HG03196 (cell line): ENCODE data around the gene CENPA.

Experiments
- ATAC-seq: cut with Tn5 transposase; IDR thresholded peaks from one replicate; pipeline ENCODE4 v1.9.1; 2021; ENCODE audit not compliant: unreplicated experiment

Gene CENPA

GRCh38 chr2:26838121-26838906, 52.5 kb downstream of the CENPA start:
- ATAC-seq = no peak

GRCh38 chr2:26840937-26841610, 55.2 kb downstream of the CENPA start:
- ATAC-seq = no peak

DNA sequence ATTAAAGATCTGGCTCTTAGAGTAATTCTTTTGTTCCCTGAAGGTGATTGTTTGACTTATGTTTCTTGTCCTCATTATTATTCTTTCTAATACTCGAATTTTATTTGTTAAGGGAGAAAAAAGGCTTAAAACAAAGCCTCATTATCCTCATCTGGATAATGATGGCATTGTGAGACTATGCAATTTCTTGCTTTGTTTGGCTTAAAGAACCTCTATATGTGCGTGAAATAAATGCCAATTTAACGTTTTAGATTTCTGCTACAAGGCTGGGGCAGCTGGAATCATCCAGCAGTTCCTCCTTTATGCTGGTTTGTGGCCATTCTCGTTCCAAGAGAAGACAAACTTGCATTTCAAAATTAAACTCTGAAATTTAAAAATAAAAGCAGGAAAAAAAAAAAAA, 57.2 kb downstream of the CENPA start:
- ATAC-seq = no peak
